NT2/D1 (cell line): Measurements from ENCODE around the gene TMEM63B.

ENCODE experiments used
- SUZ12 ChIP-seq: IDR thresholded peaks from 2 replicates; pipeline ENCODE4 v1.6.1; 2011; ENCODE audit not compliant: insufficient read length, insufficient read depth; ENCODE audit errors: extremely low read depth
- YY1 ChIP-seq: IDR thresholded peaks from 2 replicates; pipeline ENCODE4 v1.6.1; 2011; ENCODE audit not compliant: insufficient read length, insufficient read depth
- ZNF274 ChIP-seq: IDR thresholded peaks from 2 replicates; pipeline ENCODE4 v1.6.1; 2011; ENCODE audit warnings: mild to moderate bottlenecking, low read depth, low read length

- TF ChIP-seq ZNF274 = no peak
- no peak for TF ChIP-seq YY1
- TF ChIP-seq SUZ12 = no peak
Measured at GRCh38 chr6:44166116-44166515, 38.8 kb downstream of the TMEM63B start.
